ENCODE measurements around the gene DDX4. TPM values are rescaled to one million over a fixed set of nuclear protein-coding genes. Genes with fewer than 3 reads are reported as not detected.

Gene DDX4
- total RNA-seq, 4 donors from 2014 or later, result not detected

DNA sequence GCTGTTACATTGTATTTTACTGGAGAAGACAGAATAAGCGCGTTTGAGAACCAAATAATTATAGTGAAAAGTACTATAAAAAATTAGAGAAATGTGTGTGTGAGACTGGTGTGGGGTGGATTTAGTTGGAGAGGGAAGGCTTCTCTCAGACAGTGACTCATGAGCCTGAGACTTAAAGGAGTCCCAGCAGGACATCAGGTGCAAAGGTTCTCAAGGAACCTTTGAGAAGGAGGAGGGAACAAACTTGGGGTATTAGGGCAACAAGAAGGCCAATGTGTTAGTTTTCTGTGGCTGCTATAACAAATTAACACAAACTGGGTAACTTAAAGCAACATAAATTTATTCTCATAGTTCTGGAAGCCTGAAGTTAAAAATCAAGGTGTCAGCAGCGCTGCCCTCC lies 4.9 kb downstream of the DDX4 start:
- H3K9me3 ChIP-seq, result no peaks in the 10 kb centered on the region
- 85 to 86% methylated on average over 3 of the region's 3 CpGs for WGBS, 2 donors
- no peak overlapping the region for H3K27ac ChIP-seq
- no peak overlapping the region for H3K4me3 ChIP-seq
- intact Hi-C loops (cut with DNase I), result no loop called here
- TF ChIP-seq, protein P1, sequence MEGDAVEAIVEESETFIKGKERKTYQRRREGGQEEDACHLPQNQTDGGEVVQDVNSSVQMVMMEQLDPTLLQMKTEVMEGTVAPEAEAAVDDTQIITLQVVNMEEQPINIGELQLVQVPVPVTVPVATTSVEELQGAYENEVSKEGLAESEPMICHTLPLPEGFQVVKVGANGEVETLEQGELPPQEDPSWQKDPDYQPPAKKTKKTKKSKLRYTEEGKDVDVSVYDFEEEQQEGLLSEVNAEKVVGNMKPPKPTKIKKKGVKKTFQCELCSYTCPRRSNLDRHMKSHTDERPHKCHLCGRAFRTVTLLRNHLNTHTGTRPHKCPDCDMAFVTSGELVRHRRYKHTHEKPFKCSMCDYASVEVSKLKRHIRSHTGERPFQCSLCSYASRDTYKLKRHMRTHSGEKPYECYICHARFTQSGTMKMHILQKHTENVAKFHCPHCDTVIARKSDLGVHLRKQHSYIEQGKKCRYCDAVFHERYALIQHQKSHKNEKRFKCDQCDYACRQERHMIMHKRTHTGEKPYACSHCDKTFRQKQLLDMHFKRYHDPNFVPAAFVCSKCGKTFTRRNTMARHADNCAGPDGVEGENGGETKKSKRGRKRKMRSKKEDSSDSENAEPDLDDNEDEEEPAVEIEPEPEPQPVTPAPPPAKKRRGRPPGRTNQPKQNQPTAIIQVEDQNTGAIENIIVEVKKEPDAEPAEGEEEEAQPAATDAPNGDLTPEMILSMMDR (IDR thresholded peaks at IDR 0.05), result no peak
- TF ChIP-seq POLR2A (IDR thresholded peaks at IDR 0.05), result no peak
- H3K36me3 ChIP-seq, result no peaks in the 10 kb centered on the region
- no peaks in the 10 kb centered on the region for H3K27me3 ChIP-seq
- no peak for DNase-seq
- no peaks in the 10 kb centered on the region for H3K4me1 ChIP-seq

DNA sequence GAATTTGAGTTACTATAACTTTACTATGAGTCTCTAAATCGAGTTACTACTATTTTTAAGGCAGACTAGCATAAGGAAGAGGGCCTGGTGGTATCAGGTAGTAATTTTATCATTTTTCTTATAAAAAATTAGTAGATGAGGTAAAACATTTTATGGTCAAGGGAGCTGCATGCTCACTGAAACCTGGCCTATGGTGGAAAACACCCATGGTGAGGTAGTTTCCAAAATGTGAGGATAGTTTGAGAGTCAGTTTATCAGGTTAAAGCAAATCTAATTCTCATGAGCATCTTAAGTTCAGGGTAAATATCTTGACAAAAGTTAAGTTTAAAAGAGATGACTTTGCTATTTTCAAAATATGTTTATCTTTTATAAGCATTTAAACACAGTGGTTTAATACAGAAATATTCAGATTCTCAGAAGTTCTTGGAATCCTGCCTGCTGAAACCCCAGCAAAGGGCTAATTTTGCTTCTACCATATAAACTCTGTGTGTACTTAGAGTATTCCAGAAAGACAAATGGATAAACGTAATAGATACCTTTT lies 10.0 kb downstream of the DDX4 start:
- H3K27me3 ChIP-seq, result no peaks in the 10 kb centered on the region
- no peaks in the 10 kb centered on the region for H3K9me3 ChIP-seq
- intact Hi-C loops (cut with DNase I), result no loop called here
- no peaks in the 10 kb centered on the region for H3K4me1 ChIP-seq
- DNase-seq, result no peak
- TF ChIP-seq POLR2A (IDR thresholded peaks at IDR 0.05), result no peak
- TF ChIP-seq, protein P1 (IDR thresholded peaks at IDR 0.05), result no peak
- no peak overlapping the region for H3K4me3 ChIP-seq
- no peak overlapping the region for H3K27ac ChIP-seq
- H3K36me3 ChIP-seq, result no peaks in the 10 kb centered on the region
- WGBS, 2 donors, result 53 to 61% methylated on average over 2 of the region's 2 CpGs

DNA sequence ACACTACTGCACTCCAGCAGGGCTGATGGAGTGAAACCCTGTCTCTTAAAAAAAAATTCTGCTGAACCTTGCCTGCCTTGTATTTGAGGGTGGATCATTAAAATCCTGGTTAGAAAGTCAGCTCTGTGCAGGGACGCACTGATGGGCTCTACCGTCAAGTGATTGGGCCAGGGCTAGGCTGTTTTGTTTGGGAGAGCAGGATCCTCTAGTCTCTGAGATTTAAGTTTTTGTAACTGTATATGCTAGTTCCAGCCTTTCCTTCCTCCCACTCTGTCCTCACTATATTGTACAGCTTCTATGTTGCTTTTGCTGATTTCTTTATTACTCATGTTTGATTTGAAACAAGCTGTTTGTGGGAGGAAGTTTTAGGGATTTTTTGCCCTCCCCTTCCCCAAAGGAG lies 11.5 kb downstream of the DDX4 start:
- 78 to 83% methylated on average over 1 to 2 of the region's 2 CpGs for WGBS, 2 donors
- no peaks in the 10 kb centered on the region for H3K9me3 ChIP-seq
- H3K4me1 ChIP-seq, result no peaks in the 10 kb centered on the region
- H3K27me3 ChIP-seq, result no peaks in the 10 kb centered on the region
- TF ChIP-seq, protein P1 (IDR thresholded peaks at IDR 0.05), result no peak
- no peak for TF ChIP-seq POLR2A (IDR thresholded peaks at IDR 0.05)
- no peak overlapping the region for H3K4me3 ChIP-seq
- intact Hi-C loops (cut with DNase I), result no loop called here
- no peaks in the 10 kb centered on the region for H3K36me3 ChIP-seq
- H3K27ac ChIP-seq, result no peak overlapping the region
- DNase-seq, result no peak

DNA sequence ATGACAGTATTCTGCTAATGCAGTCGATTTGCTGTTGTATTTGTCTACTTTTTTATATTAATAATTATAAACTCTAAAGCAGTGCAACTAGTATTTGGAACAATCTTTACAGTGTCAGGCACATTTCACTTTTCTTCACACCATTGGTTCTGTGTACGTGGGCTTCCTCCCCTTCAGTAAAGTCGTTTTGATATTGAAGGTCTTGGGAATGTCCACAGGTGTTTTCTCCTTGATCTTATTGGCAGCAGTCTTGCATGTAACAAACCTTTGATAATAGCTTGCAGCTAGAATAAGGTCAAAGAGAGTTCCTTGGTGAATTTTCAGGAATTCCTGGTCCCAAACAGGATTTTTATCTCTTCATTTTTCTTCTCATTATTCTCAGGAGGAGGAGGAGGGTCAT lies 12.2 kb downstream of the DDX4 start:
- H3K36me3 ChIP-seq, result no peaks in the 10 kb centered on the region
- no peak overlapping the region for H3K4me3 ChIP-seq
- H3K27me3 ChIP-seq, result no peaks in the 10 kb centered on the region
- TF ChIP-seq, protein P1 (IDR thresholded peaks at IDR 0.05), result no peak
- no peak for TF ChIP-seq POLR2A (IDR thresholded peaks at IDR 0.05)
- no peaks in the 10 kb centered on the region for H3K4me1 ChIP-seq
- intact Hi-C loops (cut with DNase I), result no loop called here
- H3K27ac ChIP-seq, result no peak overlapping the region
- WGBS, 2 donors, result 42 to 45% methylated on average over 3 of the region's 3 CpGs
- DNase-seq, result no peak
- H3K9me3 ChIP-seq, result no peaks in the 10 kb centered on the region

DNA sequence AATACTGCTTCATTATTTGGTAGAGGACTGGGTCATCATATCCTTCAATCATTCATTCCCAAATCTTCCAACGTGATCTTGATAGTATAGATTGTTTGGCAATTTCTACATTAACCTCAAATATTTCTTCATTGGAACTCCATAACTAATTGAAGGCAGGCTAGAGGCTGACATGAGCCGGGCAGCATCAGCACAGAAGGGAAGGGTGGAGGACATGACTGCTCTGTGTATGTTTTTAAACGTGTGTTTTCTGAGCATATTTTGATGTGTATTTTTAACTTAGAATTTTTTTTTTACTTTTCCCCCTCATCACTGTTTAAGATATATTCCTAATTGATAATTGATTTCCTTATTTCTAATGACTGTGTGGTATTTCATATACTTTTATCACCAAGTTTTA lies 12.6 kb downstream of the DDX4 start:
- TF ChIP-seq POLR2A (IDR thresholded peaks at IDR 0.05), result no peak
- TF ChIP-seq, protein P1 (IDR thresholded peaks at IDR 0.05), result no peak
- 72 to 85% methylated on average over 3 of the region's 3 CpGs for WGBS, 2 donors
- intact Hi-C loops (cut with DNase I), result no loop called here
- Histone ChIP-seq H3K9me3 (no peaks in the 10 kb centered on the region), H3K27ac (no peak overlapping the region), H3K4me3 (no peak overlapping the region), H3K4me1 (no peaks in the 10 kb centered on the region), H3K27me3 (no peaks in the 10 kb centered on the region), H3K36me3 (no peaks in the 10 kb centered on the region)
- no peak for DNase-seq

Measured in esophagus squamous epithelium (tissue), 5 donors.